ENCODE results near the gene ACSL3.

DNA sequence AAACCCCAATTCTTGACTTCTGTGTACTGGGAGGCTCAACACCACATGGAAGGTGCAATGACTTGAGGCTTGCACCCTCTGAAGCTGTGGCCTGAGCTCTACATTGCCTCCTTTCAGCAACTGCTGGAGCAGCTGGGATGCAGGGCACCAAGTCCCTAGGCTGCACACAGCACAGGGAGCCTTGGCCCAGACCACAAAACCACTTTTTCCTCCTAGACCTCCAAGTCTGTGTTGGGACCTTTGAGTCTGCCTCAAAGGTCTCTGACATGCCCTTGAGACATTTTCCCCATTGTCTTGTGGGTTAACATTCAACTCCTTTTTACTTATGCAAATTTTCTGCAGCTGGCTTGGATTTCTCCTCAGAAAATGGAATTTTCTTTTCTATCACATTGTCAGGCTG lies 128.6 kb downstream of the ACSL3 start:
- TF ChIP-seq CTCF (IDR thresholded peaks at IDR 0.05) (no peak), ZFX (IDR thresholded peaks at IDR 0.05; ENCODE audit: borderline replicate concordance) (no peak)
